Neural progenitor cell (in vitro differentiated cells): ENCODE measurements around the gene EML5.

ENCODE experiments used
- CTCF ChIP-seq: fragments of 200-600 bp; sonication (generic); IDR thresholded peaks from 2 replicates; pipeline ENCODE4 v1.5.1; 2017; ENCODE audit warnings: antibody characterized with exemption, mild to moderate bottlenecking
- EZH2 ChIP-seq: fragments of 200-600 bp; sonication (generic); IDR thresholded peaks from 2 replicates; pipeline ENCODE4 v1.6.1; 2017; ENCODE audit warnings: antibody characterized with exemption, mild to moderate bottlenecking, moderate library complexity

- TF ChIP-seq EZH2, result no peak
- TF ChIP-seq CTCF, result no peak
Measured at GRCh38 chr14:88607829-88608228, 184.9 kb downstream of the EML5 start.
